IPS DF 19.7 (cell line): ENCODE data around the gene CALML5.
A peak's percentile ranks its signal among the peaks of the same experiment; 100 is the strongest.
"Not testable (repeated sequence)": the region's sequence is repeated elsewhere in the genome, so short reads cannot be mapped to it uniquely, and the experiment has no call there.

Experiments used
- DNase-seq: peaks from one replicate; pipeline ENCODE4 v3.0.0-alpha.2; 2013; ENCODE audit warnings: low read depth, low spot score

Gene CALML5

GRCh38 chr10:5482016-5482415 is 17.4 kb downstream of the CALML5 start:
- no peak for DNase-seq

GRCh38 chr10:5481121-5481520 is 18.2 kb downstream of the CALML5 start:
- no peak for DNase-seq

- DNase-seq = no peak
Measured at GRCh38 chr10:5480162-5480941, 19.0 kb downstream of the CALML5 start.

- DNase-seq = no peak
Measured at GRCh38 chr10:5479481-5480161, 19.7 kb downstream of the CALML5 start.

- DNase-seq = no peak
Measured at GRCh38 chr10:5478694-5479305, 20.6 kb downstream of the CALML5 start.

GRCh38 chr10:5477948-5478693 is 21.2 kb downstream of the CALML5 start:
- no peak for DNase-seq

GRCh38 chr10:5476918-5477525 is 22.3 kb downstream of the CALML5 start:
- no peak for DNase-seq

GRCh38 chr10:5475974-5476807 is 23.2 kb downstream of the CALML5 start:
- DNase-seq = not testable (repeated sequence)

- DNase-seq = not testable (repeated sequence)
Measured at GRCh38 chr10:5475088-5475487, 24.3 kb downstream of the CALML5 start.

GRCh38 chr10:5474642-5475041 is 24.7 kb downstream of the CALML5 start:
- not testable (repeated sequence) for DNase-seq

GRCh38 chr10:5470062-5470751 is 29.2 kb downstream of the CALML5 start:
- no peak for DNase-seq

GRCh38 chr10:5469353-5470061 is 29.9 kb downstream of the CALML5 start:
- no peak for DNase-seq

- DNase-seq = no peak
Measured at GRCh38 chr10:5468262-5469106, 30.9 kb downstream of the CALML5 start.

GRCh38 chr10:5467634-5468255 is 31.6 kb downstream of the CALML5 start:
- DNase-seq = no peak

GRCh38 chr10:5467207-5467535 is 32.2 kb downstream of the CALML5 start:
- no peak for DNase-seq

- peak; percentile 90 for DNase-seq
Measured at GRCh38 chr10:5466451-5467206, 32.7 kb downstream of the CALML5 start.

- DNase-seq = no peak
Measured at GRCh38 chr10:5465976-5466450, 33.4 kb downstream of the CALML5 start.
